ENCODE measurements around the gene ATXN7L2.

ATXN7L2 gene

DNA sequence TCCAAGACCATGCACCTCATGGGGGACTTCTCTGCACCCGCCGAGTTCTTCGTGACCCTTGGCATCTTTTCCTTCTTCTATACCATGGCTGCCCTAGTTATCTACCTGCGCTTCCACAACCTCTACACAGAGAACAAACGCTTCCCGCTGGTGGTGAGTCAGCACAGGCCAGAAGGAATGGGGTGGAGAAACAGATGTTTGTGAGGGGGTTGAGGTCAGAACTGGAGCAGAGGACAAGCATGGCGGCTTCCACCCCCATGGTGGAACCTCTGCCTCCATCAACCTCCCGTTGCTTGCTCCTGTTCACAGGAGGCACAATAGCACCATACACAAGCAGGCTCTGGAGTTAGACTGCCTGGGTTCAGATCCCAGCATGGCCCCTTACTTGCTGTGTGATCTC is 6.9 kb upstream of the ATXN7L2 start:
- ATAC-seq, result no peak

DNA sequence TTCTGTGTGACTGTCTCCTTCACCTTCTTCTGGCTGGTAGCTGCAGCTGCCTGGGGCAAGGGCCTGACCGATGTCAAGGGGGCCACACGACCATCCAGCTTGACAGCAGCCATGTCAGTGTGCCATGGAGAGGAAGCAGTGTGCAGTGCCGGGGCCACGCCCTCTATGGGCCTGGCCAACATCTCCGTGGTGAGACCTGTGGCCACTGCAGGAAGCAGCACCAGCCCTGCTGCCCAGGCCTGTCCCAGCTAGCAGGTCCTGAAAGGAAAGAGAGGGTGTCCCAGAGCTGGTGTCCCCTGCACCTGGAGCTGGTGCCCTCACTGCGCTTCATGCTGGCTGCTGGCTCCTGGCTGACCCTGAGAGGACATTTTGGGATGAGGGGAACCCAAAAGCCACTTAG is 5.9 kb upstream of the ATXN7L2 start:
- ATAC-seq, result no peak

DNA sequence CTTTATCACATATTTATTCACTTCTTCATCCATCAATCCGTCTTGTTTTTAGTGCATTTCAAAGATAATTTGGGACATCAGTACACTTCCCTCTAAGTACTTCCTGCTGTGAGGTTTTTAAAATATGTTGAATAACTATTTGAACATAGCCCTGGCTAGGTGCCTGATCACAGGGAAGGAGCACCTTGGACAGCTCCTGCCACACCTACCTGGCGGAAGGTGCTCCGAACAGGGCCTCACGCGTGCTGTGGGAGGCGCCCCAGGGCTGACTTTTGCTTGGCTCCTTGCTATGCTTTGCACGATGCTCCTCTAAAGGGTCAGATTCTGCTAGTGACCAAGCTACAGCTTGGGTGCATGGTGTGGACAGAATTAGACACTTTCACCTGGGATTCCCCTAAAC is 4.9 kb upstream of the ATXN7L2 start:
- no peak for ATAC-seq

DNA sequence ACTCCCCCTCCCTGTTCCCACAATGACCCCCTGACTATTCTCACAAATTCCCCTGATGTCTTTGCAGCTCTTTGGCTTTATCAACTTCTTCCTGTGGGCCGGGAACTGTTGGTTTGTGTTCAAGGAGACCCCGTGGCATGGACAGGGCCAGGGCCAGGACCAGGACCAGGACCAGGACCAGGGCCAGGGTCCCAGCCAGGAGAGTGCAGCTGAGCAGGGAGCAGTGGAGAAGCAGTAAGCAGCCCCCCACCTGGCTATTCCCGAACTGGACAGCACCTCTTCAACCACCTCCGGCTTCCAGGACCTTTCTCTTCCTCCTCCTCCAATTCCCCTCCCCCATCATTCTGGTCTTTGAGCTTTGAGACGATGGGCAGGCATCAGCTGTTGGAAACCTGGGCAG is 4.4 kb upstream of the ATXN7L2 start:
- ATAC-seq, result no peak

DNA sequence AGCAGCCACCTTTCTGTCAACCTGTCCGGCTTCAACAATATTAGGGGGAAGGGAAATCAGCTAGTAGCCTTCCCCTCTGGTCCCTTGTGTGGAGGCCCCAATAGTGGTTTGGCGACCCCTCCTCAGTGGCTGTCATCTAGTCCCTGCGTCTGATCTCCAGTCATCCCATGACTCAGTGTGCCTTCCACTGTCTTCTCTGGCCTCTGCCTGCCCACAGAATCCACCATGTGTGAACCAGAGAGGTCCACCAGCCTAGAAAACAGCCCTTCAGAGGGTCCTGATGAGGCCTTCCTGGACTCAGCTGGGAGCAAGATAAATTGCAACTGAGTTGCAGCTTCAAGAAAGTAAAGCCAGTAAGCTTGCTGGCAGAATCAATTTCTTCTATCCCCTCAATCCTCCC is 3.8 kb upstream of the ATXN7L2 start:
- ATAC-seq, result no peak

DNA sequence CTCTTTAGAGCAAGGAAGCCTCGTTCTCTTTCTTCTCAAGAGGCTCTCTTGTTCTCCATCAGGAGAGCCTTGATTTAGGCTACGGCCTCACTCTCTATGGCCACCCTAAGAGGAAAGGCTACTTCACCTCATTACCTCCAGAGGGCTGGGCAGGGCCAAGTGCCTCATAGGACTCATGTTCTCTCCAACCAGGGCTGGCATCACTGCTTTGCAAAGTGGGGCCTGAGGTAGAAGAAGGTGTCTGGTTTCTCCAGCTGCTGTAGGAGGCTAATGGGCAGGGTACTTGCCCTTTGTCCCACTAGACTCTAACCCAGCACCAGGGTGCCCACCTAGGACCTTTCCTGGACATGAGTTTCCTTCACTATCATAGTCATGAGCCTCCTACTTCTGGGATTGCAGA is 2.1 kb upstream of the ATXN7L2 start:
- no peak for ATAC-seq

DNA sequence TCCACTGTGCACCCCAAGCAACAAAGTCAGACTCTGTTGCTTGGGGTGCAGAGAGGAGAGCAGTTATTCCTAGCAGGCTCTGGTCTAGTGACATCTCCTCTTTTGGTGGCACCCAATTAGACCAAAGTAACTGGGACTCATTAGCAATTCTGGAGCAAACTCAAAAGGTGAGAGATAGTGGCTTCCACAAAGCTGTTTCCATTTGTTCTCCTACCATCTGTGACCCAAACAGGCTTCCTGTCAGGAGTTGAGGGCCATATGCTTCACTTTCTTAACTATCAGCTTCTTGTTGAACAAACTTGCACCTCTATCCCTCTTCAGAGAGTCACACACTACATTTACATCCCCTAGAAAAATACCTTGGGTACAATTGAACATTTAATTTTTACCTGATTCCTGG is 1.5 kb upstream of the ATXN7L2 start:
- ATAC-seq, result no peak

DNA sequence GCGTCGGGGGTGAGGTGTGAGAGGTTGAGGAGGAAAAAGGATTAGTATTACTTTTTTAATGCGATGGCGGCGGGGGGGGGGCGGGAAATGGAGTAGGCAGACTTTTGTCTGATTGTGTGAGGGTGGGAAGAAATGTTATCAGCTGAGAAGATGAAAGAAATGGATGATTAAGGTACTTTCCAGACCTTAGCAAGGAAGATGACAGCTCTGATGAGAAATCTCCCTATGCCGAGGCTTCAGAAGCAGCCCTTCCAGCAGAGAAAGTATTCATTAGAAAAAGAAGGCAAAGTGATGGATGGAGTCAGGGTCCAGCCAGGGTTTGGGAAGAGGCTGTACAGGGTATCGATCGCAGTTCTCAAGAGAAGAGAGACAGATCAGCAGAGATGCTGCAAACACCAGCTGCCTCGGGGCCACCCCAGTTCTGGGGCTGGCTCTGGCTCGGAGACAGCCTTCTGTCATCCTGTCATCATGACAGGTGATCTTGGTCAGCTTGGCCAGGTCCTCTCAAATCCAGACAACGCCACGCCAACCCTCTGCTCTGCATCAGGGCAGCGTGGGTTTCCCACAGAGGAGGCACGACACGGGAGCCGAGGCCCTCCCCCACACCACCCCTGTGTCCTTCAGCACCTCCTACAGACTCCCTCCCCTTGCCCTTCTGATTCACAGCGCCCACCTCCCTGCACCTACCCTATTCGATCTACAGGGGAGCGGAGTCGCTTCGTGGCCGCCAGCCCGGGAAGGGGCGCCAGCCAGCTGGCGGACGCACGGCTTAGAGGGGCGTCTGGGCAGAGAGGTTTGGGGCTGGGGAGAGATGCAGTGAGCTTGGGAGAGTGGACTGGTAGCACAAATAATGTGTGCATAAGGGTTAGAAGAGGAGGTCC is 674 bp upstream of the ATXN7L2 start:
- ATAC-seq, result peak; percentile 33 to 37

DNA sequence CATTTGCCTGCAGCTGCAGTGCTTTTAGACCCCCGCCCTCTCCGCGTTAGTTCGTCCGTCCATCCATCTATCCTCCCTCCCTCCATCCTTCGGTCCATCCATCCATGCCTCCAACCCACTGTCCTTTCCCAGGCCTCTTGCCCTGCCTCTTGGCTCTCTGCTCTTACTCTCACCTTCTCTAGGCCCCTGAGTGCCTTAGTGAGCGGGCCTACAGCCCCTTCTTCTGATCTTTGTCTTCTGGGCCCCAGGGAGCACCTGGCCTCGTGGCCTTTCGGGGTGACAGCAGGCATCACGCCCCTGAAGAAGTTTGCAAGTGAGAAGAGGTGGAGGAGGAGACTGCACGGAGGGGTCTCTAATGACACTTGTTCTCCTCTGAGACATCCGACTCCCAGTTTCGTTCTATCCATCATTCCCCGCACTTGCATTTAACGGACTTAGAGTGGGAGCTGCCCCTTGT is 842 bp downstream of the ATXN7L2 start:
- ATAC-seq, result no peak

DNA sequence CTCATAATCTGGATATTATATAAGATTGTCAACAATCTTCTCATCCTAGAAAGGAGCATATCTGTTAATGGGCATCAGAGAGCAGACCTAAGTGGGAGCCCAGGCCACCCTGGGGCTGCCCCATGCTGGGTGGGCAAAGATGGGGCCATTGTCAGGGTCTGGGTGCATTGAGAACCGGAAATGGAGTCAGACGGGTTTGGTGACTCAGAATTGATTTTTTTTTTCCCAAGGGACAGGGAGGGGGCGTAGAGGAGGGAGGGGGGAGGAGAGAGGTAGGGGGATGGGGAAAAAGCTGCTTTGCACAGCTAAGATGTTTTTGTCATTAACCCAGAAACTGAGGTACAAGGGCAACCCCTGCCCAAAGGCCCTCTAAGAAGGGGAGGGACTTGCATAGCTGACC is 1.3 kb downstream of the ATXN7L2 start:
- ATAC-seq, result no peak

DNA sequence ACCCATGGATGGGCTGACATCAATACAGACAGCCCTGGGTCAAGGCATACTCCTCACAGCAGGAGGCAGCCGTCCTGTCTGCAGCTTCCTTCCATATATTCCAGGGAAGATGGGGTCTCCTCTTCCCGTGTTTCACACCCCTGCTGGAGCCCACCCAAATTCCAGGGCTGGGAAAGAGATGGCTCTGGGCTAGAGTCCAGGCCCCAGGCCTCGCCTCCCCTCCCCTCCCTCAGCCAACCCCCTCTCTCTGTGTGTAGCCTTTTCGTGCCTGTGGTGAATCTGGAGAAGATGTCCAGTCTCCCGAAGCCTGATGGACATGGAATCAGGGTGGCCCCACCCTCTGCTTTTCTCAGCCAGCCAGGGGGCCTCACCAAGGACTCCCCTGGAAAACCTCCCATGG is 3.6 kb downstream of the ATXN7L2 start:
- ATAC-seq, result no peak

DNA sequence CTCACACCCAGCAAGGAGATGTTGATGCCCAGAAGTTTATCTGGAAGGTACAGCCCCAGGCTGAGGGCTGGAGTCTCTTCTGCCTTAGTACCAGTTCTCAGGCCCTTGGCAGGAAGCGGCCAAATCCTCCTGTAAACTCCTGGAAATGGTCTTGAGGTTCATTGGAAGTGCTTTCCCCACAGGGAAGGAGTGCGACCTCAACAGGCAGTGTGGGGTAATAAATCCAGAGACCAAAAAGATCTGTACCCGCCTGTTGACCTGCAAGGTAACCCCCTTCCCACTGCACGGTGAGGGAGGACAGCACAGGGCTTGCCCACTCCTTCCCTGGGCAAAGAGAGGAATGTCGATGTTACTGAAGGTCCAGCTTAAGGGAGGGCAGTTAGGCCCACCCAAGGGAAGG is 4.5 kb downstream of the ATXN7L2 start:
- ATAC-seq, result no peak

DNA sequence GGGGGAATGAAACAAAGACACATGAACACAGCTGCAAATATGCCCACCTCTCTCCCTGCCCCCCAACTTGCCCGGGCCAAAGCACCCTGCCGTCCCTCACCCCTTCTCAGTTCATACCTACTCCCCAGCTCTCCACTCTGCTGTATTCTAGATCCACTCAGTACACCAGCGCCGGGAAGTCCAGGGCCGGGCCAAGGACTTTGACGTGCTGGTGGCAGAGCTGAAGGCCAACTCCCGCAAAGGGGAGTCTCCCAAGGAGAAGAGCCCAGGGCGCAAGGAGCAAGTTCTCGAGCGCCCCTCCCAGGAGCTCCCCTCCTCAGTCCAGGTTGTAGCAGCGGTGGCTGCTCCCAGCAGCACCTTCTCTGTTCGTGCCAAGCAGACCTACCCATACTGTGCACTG is 5.0 kb downstream of the ATXN7L2 start:
- no peak for ATAC-seq

DNA sequence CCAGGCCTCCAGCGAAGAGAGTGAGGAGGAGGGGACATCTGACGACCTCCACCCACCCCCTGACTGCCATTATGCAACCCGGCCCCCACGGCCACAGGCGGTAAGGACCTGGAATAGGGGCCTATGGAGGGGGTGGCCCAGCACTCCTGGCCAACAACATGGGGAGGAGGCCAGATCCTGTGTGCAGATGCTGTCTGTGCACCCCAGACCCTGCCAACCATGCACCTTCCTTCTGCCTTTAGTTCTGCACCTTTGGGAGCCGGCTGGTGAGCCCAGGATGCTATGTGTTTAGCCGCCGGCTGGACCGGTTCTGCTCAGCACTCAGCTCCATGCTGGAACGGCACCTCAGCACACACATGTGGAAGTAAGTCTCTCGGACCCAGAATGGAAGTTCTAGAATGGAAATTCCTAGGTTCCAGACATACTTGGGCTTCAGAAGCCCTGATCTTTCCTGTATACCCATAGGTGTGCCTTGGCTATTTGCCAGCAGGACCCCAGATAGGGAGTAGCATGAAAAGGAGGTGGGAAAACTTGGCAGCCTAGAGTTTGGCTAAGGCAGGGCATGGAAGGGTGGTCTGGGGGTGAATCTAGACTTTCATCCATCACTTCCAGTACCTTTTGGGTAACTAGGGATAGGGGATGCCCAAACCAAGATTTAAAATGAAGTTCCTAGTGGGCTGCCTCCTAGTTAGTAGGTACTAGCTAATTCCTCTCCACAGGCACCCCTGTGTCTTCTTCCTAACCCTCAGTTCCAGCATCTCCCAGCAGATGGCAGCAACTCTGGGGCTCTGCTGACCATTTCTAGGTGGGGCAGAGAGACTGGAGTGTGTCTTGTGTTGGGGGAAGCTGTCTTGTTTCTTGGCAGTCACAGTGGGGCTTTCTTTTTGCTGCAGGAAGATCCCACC is 6.6 kb downstream of the ATXN7L2 start:
- ATAC-seq, result peak in 1 of 2 donors; percentile 27

DNA sequence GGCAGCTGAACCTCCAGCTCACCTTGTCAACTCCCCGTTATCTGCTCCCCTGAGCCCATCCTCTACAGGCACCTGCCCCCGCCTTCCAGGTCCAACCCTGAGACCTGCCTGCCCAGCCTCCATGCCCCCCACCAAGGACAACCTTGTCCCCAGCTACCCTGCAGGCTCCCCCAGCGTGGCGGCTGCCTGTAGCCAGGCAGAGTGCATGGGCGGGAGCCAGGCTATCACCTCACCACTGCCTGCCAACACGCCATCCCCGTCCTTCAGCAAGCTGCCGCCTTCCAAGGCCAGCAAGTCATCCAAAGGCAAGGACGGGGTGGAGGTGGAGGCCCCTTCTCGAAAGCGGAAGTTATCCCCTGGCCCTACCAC is 7.2 kb downstream of the ATXN7L2 start:
- ATAC-seq, result no peak

DNA sequence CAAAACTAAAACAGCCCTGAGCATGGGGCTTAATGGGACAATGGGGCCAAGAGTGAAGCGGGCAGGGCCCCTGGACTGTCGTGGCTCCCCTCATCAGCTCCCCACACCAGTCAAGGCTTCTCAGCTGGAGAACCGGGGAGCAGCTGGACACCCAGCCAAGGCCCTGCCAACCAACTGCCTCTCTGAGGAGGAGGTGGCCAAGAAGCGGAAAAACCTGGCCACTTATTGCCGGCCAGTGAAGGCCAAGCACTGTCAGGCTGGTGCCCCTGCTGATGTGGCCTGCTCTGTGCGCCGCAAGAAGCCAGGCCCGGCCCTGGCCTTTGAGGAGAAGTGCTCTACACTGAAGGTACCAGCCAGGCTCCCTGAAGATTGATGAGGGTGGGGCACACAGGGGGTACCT is 7.7 kb downstream of the ATXN7L2 start:
- no peak for ATAC-seq

DNA sequence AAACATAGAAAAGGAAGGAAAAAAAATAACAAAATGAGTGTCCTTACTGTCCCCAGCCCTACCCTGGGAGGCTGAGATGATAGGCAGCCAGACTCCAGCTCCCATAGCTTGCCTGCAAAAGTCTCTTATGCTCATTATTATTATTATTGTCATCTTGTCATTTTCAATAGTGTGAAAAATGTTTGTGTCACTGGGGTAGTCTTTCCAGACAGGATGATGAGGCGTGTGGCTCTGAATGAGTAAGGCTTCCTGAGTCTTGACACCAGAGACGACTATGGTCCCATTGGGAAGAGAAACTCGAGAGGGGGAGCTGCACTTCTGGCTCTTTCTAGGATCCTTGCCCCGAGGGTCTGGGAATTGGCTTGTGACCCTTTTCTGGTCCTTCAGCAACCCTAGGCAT is 9.1 kb downstream of the ATXN7L2 start:
- no peak for ATAC-seq

DNA sequence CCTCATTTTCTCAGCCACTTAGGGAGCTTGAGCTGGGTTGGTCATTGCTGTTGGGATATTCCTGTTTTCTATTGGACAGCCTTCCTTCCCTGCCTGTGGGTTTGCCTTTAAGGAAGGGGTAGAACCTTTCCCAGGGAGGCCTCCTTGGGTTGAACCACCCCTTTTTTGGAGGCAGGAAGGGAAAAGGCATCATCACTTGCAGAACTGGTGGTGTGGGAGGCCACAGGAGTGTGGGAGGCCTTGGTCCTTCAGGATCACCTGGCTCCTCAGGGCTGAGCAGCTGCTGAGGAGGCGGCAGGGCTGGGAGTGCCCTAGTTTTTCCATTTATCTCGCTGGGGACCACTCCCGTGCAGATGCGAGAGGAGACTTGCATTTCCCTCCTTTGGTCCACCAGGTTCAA is 9.5 kb downstream of the ATXN7L2 start:
- ATAC-seq, result no peak

DNA sequence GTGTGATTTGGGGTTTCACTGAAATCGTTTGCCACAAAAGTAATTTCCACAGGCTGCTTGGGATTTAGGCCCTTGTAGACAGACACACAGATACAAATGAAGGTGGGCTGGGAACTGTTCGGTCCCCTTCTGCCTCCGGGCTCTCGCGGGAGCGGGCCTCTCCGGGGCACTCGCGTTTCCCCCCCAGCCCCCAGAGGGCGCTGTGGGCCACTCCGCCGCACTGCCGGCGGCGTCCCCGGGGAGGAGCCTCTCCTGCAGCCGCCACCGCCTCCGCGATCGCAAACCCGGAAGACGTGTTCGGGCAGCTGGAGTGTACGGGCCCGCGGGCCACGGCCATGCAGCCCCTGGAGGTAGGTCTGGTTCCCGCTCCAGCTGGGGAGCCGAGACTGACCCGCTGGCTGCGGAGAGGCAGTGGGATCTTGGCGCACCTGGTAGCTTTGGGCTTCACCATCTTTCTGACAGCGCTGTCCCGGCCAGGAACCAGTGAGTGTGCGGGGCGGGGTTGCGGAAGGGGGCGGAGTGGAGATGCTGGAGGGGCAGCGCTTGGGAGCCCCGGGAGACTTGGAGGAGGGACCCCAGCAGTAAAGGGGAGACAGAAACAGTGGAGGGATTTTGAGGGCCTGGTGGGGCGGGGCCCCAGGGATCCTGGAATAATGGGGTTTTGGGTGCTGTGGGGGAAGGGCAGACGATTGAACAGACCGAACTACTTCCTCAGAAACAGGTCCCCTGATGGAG is 10.3 kb downstream of the ATXN7L2 start, which contains the start of gene CYB561D1:
CYB561D1 (plus strand) TSS at position 290 of the 735 bp plus-strand sequence; CDS start at position 336, 46 bp downstream.
- ATAC-seq, result peak; percentile 90 to 94

DNA sequence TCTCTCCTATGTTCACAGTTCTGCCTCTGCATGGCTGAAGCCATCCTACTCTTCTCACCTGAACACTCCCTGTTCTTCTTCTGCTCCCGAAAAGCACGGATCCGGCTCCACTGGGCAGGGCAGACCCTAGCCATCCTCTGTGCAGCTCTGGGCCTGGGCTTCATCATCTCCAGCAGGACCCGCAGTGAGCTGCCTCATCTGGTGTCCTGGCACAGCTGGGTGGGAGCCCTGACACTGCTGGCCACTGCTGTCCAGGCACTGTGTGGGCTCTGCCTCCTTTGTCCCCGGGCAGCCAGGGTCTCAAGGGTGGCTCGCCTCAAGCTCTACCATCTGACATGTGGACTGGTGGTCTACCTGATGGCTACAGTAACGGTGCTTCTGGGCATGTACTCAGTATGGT is 12.0 kb downstream of the ATXN7L2 start:
- no peak for ATAC-seq

DNA sequence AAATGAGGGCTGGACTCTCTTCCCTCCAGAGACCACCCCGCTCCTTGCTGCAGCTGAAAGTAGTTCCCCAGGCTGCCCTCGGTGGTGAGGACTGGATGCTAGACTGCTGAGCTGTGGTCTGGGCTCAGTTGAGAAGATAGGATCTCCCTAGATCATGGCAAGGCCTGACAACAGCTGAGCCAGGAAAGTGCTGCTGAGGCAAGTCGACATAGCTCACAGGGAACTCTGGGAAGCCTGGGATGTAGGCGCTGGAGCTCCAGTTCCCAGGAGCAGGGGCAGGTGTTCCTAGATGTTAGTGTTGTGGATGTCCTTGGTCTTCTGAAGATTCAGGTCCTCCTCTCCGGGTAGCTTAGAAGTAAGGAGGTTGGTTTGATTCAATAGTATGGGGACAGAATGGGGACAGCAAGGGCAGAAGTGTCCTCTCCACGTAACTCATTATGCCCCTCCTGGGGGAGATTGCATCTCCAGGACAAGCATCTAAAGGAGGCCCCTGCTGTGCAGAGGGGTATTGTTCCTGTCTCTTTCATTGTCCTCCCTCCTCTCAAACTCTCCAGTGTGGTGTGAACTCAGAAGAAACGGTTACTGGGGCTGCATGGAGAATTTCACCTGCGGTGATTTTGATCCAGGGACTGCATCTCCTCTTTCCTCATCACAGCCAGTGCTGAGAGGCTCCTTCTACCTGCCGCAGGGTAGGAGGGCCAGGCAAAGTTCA is 13.9 kb downstream of the ATXN7L2 start:
- ATAC-seq, result no peak

DNA sequence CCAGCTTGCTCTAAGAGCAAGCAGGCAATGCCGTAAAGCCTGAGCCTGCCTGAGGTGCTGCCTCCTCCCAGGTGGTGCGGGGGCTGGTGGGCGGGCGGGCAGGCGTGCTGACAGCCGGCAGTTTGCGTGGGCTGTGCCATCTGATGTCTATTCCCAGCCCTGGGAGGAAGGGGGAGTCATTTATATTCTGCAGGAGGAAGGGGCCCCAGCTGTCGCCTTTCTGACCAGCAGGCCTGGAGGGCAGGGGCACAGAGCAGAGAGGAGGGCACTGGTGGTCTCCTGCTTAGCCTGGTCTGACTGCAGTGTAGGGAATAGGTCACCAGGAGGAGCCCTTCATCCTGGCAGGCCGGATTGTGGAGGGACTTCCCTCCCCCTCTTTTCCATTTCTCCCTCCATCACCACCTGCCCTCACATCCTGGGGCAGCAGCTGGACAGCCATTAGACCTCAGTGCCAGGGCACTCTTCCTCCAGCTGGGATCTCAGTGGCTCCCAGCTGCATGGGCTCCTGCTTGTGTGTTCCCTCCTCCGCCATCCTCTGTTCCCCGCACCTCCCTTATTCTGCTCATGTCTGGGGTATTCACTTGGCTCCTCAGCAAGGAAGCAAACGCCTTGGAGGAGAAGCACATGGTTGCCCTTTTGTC is 14.6 kb downstream of the ATXN7L2 start:
- ATAC-seq, result no peak
